Progenitor cell of endocrine pancreas (in vitro differentiated cells): Measurements from ENCODE around the gene ACVR2B. TPM values are rescaled to one million over a fixed set of nuclear protein-coding genes. Genes with fewer than 3 reads are reported as not detected.
A peak's percentile ranks its signal among the peaks of the same experiment; 100 is the strongest.

Experiments used
- DNase-seq: peaks from one replicate; pipeline ENCODE4 v3.0.0; 2021; ENCODE audit warnings: low spot score; ENCODE audit not compliant: unreplicated experiment
- H3K27ac Mint-ChIP-seq: 2 replicates; pipeline ENCODE4 v1.8.0; 2021; ENCODE audit warnings: mild to moderate bottlenecking, moderate library complexity, mixed read lengths
- H3K27me3 Mint-ChIP-seq: 2 replicates; pipeline ENCODE4 v1.8.0; 2021; ENCODE audit warnings: mixed read lengths
- H3K36me3 Mint-ChIP-seq: 2 replicates; pipeline ENCODE4 v1.8.0; 2022; ENCODE audit warnings: mixed read lengths; ENCODE audit not compliant: insufficient read depth
- H3K4me1 Mint-ChIP-seq: 2 replicates; pipeline ENCODE4 v1.8.0; 2021; ENCODE audit warnings: low read depth, mixed read lengths
- H3K4me3 Mint-ChIP-seq: 2 replicates; pipeline ENCODE4 v1.8.0; 2021; ENCODE audit warnings: low read depth, mild to moderate bottlenecking, moderate library complexity, mixed read lengths
- H3K9me3 Mint-ChIP-seq: 2 replicates; pipeline ENCODE4 v1.8.0; 2021; ENCODE audit warnings: low read depth, mixed read lengths
- CTCF ChIP-seq: fragments of 200-600 bp; sonication (generic); IDR thresholded peaks from one replicate; pipeline ENCODE4 v1.5.0; 2021; ENCODE audit warnings: antibody characterized with exemption, mild to moderate bottlenecking; ENCODE audit not compliant: unreplicated experiment
- total RNA-seq: library from RNA; stranded (reverse); gene quantifications from 2 replicates; pipeline ENCODE4 v1.2.1, GENCODE V29; 2021

ACVR2B gene
- total RNA-seq, 1 donor from 2014 or later = 83.9 TPM

GRCh38 chr3:38475716-38476115 is 22.0 kb downstream of the ACVR2B start:
- Mint-ChIP-seq H3K4me3 (no peak overlapping the region), H3K9me3 (peaks cover under 1% of the 10 kb centered on the region), H3K4me1 (peaks cover 7% of the 10 kb centered on the region), H3K36me3 (peaks cover 4% of the 10 kb centered on the region), H3K27ac (no peak overlapping the region), H3K27me3 (no peaks in the 10 kb centered on the region)
- DNase-seq = no peak
- TF ChIP-seq CTCF = no peak

- no peaks in the 10 kb centered on the region for H3K9me3 Mint-ChIP-seq
- DNase-seq = no peak
- H3K27ac Mint-ChIP-seq = peak overlapping the region; percentile 59
- no peak overlapping the region for H3K4me3 Mint-ChIP-seq
- no peaks in the 10 kb centered on the region for H3K27me3 Mint-ChIP-seq
- H3K36me3 Mint-ChIP-seq = peaks cover 5% of the 10 kb centered on the region
- H3K4me1 Mint-ChIP-seq = peaks cover 6% of the 10 kb centered on the region
- no peak for TF ChIP-seq CTCF
Observed at GRCh38 chr3:38476157-38476756, 22.6 kb downstream of the ACVR2B start.

GRCh38 chr3:38477057-38477820 is 23.5 kb downstream of the ACVR2B start:
- Mint-ChIP-seq H3K4me1 (peaks cover 4% of the 10 kb centered on the region), H3K9me3 (no peaks in the 10 kb centered on the region), H3K27ac (no peak overlapping the region), H3K36me3 (peaks cover 10% of the 10 kb centered on the region), H3K27me3 (no peaks in the 10 kb centered on the region), H3K4me3 (no peak overlapping the region)
- no peak for TF ChIP-seq CTCF
- DNase-seq = no peak

GRCh38 chr3:38477839-38478450 is 24.3 kb downstream of the ACVR2B start:
- TF ChIP-seq CTCF = no peak
- no peaks in the 10 kb centered on the region for H3K9me3 Mint-ChIP-seq
- H3K27me3 Mint-ChIP-seq = no peaks in the 10 kb centered on the region
- H3K4me3 Mint-ChIP-seq = no peak overlapping the region
- peaks cover 4% of the 10 kb centered on the region for H3K4me1 Mint-ChIP-seq
- H3K27ac Mint-ChIP-seq = no peak overlapping the region
- peaks cover 14% of the 10 kb centered on the region for H3K36me3 Mint-ChIP-seq
- DNase-seq = no peak

GRCh38 chr3:38478901-38479300 is 25.2 kb downstream of the ACVR2B start:
- H3K27me3 Mint-ChIP-seq = no peaks in the 10 kb centered on the region
- TF ChIP-seq CTCF = no peak
- no peak for DNase-seq
- no peaks in the 10 kb centered on the region for H3K9me3 Mint-ChIP-seq
- peaks cover 4% of the 10 kb centered on the region for H3K4me1 Mint-ChIP-seq
- H3K4me3 Mint-ChIP-seq = no peak overlapping the region
- peaks cover 20% of the 10 kb centered on the region for H3K36me3 Mint-ChIP-seq
- H3K27ac Mint-ChIP-seq = peak overlapping the region; percentile 6
